Activated CD8-positive, alpha-beta memory T cell treated with anti-CD3 and anti-CD28 coated beads, Interleukin-2, amount 10 ng/mL, durations not matched to agents 7 days and 5 days (primary cell): ENCODE measurements around the gene NRP1. TPM values are rescaled to one million over a fixed set of nuclear protein-coding genes. Genes with fewer than 3 reads are reported as not detected.

ENCODE experiments used
- ATAC-seq: fragments of 150-1000 bp; cut with Tn5 transposase; one replicate; pipeline ENCODE4 v1.10.0; 2021; ENCODE audit warnings: moderate library complexity
- CTCF ChIA-PET: fragments of 350-600 bp; sonication (Branson Sonifier 250); formaldehyde crosslinking; loops from one replicate; lab custom pipeline; 2021; ENCODE audit warnings: antibody characterized with exemption; lab: Charles Lee
- DNase-seq: peaks from one replicate; pipeline ENCODE4 v3.0.0-alpha.2; 2020
- H3K27ac Mint-ChIP-seq: one replicate; pipeline ENCODE4 v1.8.0; 2021; ENCODE audit warnings: mild to moderate bottlenecking, mixed read lengths
- H3K27me3 Mint-ChIP-seq: one replicate; pipeline ENCODE4 v1.8.0; 2021; ENCODE audit warnings: mixed read lengths
- H3K36me3 Mint-ChIP-seq: one replicate; pipeline ENCODE4 v1.8.0; 2021; ENCODE audit warnings: mild to moderate bottlenecking, mixed read lengths
- H3K4me1 Mint-ChIP-seq: one replicate; pipeline ENCODE4 v1.8.0; 2021; ENCODE audit warnings: mixed read lengths
- H3K4me3 Mint-ChIP-seq: one replicate; pipeline ENCODE4 v1.8.0; 2021; ENCODE audit warnings: mild to moderate bottlenecking, moderate library complexity, mixed read lengths
- H3K9me3 Mint-ChIP-seq: one replicate; pipeline ENCODE4 v1.8.0; 2022; ENCODE audit warnings: low read depth, mixed read lengths
- total RNA-seq, 2 experiments: library from RNA; stranded (reverse); gene quantifications; one replicate each; pipeline ENCODE4 v1.2.3, GENCODE V29; 2021

The NRP1 gene
- total RNA-seq, 2 experiments from 2014 or later: 0.55 to 2.0 TPM

DNA sequence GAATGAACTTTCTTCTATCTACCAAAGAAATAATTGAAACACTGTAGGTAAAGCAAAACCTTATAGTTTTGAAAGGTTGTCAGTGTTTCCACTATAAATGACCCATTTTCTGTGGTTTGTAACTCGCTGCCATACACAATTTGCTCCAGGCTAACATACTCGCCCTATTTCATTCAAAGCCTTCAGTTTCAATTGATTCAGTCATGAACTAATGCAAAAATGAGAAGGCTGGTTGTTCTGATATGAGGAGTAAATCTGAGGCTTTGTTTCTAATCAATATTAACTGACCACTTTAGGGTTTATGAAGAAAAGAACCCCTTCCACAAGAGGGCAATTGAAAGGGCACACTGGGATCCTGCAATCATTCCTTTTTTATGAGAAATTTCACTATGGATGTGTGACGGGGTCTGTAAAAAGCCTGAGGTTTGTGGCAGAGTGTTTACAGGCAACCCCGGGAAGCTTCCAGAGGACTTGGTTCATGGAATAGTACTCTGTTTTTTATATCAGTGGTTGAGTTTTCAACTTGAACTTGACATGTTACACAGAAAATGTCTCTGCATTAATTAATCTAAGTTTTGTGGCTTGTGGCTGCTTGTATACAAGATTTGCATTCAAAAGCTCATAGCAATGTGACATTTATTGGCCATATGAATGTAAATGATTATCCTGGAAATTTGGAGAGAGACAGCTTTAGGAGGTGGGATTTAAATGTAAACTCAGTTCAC is 133.2 kb downstream of the NRP1 start:
- DNase-seq (no peak), ATAC-seq (no peak)
- Mint-ChIP-seq H3K27me3 (peaks cover 9% of the 10 kb centered on the region), H3K4me3 (no peak overlapping the region), H3K9me3 (no peaks in the 10 kb centered on the region), H3K27ac (no peak overlapping the region), H3K36me3 (no peaks in the 10 kb centered on the region), H3K4me1 (no peaks in the 10 kb centered on the region)
- CTCF ChIA-PET: no interaction called here

DNA sequence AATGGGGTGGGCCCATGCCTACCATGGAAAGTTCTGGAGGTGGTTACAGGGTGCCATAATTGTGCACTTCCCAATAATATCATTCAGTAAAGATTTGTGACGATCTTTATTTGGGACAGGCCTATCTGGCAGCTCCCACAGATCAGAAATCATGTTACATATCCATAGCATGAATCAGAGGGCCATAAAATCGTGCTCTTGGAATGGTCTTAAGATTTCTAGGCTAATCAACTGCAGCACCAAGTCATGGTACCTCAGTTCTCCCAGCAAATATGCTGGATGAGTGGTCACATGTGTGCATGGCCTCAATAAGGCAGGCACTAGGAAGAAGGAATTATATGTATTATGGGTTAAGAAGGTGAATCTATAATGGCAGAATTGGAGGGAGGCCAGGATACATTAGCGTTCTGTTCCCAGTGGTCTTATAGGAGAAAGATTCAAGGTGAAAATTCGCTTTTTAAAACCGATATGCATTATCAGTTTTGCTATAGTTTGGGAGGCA is 134.7 kb downstream of the NRP1 start:
- H3K9me3 Mint-ChIP-seq: no peaks in the 10 kb centered on the region
- H3K27me3 Mint-ChIP-seq: peaks cover 13% of the 10 kb centered on the region
- H3K4me3 Mint-ChIP-seq: no peak overlapping the region
- no peaks in the 10 kb centered on the region for H3K4me1 Mint-ChIP-seq
- CTCF ChIA-PET: no interaction called here
- H3K36me3 Mint-ChIP-seq: no peaks in the 10 kb centered on the region
- DNase-seq (no peak), ATAC-seq (no peak)
- H3K27ac Mint-ChIP-seq: no peak overlapping the region

DNA sequence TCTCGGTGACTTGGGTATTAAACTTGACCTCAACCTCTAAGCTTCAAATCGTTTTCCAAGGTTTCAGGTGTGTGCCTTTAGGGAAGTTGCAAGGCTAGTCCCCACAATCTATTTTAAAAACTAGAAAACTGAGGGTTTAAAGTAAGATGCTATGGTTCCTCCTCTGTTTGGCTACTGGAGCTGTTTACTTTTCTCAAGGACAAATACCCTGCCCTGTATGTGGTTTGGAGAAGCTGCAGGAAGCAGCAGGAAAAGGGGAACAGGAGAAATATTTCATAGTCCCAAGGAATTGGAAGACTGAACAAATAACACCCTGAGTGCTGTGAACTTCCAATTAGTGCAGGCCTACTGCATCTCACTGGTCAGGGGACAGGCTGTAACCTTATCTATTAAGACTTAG is 135.9 kb downstream of the NRP1 start:
- Mint-ChIP-seq H3K27me3 (peaks cover 17% of the 10 kb centered on the region), H3K27ac (no peak overlapping the region), H3K9me3 (no peaks in the 10 kb centered on the region), H3K4me3 (no peak overlapping the region), H3K36me3 (no peaks in the 10 kb centered on the region), H3K4me1 (no peaks in the 10 kb centered on the region)
- CTCF ChIA-PET: no interaction called here
- DNase-seq (no peak), ATAC-seq (no peak)

DNA sequence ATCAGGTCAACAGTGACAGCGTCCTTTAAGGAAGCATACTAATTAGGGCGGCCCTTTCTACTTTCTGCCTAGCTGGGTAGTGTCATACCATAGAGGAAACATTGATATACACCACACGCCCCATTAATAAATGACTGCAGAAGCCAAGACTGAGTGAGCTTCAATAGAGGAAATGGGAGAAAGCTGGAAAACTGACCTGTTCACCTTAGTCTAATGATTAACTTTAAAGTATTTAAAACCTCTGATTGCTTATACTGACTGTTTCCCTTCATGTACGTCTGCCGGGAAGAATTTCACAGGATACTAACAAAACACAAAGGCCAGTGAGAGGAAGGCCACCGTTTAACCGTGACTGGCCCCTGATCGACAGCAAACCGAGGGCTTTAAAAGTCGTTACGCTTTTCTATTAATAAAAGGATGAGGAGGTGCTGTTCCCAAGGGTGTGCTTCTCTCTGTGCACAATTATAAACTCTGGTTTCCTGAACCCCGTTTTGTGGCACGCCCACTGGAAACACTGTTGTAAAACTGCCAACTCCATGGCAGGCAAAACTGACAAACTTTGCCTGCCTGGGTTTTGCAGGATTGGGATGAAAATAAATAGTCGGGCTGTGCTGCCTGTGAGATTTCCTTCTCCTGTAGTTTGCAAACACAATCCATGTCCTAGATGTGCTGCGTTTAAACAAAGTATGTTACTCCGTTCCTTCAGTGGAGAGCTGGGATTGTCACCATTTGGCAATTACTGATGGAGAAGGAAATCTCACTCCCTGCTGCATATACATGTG is 137.6 kb downstream of the NRP1 start:
- no peak overlapping the region for H3K27ac Mint-ChIP-seq

DNA sequence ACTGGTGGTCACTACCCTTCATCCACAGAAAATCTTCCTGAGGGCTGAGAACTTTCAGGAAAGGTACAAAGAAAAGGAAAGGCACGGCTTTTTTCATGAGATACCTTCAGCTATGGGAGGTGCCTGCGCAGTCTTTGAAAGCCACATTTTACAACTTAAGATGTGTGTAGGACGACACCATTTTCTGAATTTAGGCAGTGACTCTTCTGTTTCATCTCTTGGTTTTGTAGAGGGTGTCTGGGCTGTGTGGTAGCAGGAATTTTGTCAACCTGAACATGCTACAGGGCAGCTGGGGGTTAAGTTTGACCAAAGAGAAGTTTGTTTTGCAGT is 138.1 kb downstream of the NRP1 start:
- no peaks in the 10 kb centered on the region for H3K4me1 Mint-ChIP-seq
- no peaks in the 10 kb centered on the region for H3K36me3 Mint-ChIP-seq
- H3K9me3 Mint-ChIP-seq: no peaks in the 10 kb centered on the region
- H3K27ac Mint-ChIP-seq: no peak overlapping the region
- H3K4me3 Mint-ChIP-seq: no peak overlapping the region
- ATAC-seq (no peak), DNase-seq (no peak)
- H3K27me3 Mint-ChIP-seq: peaks cover 25% of the 10 kb centered on the region
- CTCF ChIA-PET: no interaction called here

More for the DNA sequence above, 137.6 kb downstream of the NRP1 start:
- CTCF ChIA-PET: no interaction called here
- no peak for ATAC-seq
- no peak overlapping the region for H3K4me3 Mint-ChIP-seq
- peaks cover 24% of the 10 kb centered on the region for H3K27me3 Mint-ChIP-seq
- H3K9me3 Mint-ChIP-seq: no peaks in the 10 kb centered on the region
- H3K4me1 Mint-ChIP-seq: no peaks in the 10 kb centered on the region
- DNase-seq: no peak
- H3K36me3 Mint-ChIP-seq: no peaks in the 10 kb centered on the region

DNA sequence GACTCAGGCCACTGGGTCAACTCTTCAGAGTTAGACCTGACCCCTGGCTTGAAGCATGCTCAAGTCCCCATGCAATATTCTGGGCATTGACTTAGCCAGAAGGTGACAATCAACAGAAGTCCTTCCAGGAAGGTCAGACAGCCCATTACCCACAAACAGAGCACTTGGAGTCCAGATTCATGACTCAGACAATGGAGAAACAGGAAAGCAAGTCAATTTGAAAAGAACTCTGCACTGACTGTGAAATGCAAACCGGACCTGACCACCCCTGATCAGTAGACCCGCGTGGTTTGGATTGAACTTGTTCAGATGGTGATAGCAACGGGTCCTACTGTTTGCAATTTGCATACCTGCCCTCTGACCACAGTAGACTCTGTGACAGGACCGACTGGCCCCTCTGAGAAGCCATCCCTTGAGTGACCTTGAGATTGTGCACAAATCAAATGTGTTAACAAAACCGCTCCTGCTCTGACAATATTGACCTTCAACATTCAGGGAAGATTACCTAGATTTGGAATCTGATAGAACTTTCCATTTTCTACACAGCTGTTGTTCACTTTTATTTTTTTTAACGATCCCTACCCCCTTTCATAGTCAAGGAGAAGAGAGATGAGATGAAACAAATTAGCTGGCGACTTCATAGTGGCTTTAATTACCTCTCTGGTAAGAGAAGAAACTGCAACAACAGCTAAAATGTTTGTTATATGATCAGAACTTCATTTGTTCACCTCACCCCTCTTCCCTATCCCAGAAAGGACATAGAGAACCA is 138.7 kb downstream of the NRP1 start:
- no peak for DNase-seq
- no peak for ATAC-seq
- peaks cover 25% of the 10 kb centered on the region for H3K27me3 Mint-ChIP-seq
- H3K4me3 Mint-ChIP-seq: no peak overlapping the region
- H3K36me3 Mint-ChIP-seq: no peaks in the 10 kb centered on the region
- CTCF ChIA-PET: no interaction called here
- H3K9me3 Mint-ChIP-seq: no peaks in the 10 kb centered on the region
- H3K4me1 Mint-ChIP-seq: no peaks in the 10 kb centered on the region
- no peak overlapping the region for H3K27ac Mint-ChIP-seq

DNA sequence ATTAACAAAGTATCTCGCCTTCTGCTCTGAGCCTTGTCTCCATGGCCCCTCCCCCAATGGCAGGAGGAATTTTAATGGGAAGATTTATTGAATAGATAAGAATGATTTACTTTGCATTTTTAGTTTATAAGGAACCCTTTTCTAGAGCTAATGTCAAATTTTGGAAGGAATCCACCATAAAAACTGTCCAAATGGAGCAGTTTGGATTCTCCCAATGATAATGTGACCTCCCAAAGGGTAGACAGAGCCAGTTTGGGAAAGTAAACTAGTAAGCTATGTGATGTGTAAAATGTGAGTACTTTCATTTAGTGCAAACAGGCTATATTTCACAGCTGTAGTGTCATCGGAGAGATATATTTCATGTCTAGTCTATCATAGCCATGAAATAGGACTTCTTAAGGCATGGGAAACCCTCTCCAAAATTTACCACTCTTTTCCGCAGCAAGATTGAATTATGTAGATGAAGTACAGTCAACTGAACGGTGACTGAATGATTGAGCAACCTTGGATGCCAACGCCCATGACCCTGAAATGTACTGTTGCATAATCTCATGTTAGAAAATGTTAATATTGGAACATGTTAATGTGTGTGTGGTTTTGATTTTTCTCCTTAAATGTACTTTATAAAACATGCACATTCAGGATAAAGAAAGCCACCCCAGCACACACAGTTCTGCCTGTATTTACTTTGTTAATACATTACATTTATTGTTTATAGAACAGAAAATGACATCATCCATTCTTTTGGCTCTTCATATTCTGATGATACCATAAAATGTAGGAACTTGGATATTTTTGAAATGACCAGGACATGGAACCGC is 140.6 kb downstream of the NRP1 start:
- Mint-ChIP-seq H3K27me3 (peaks cover 27% of the 10 kb centered on the region), H3K4me1 (no peaks in the 10 kb centered on the region), H3K9me3 (no peaks in the 10 kb centered on the region), H3K4me3 (no peak overlapping the region), H3K36me3 (no peaks in the 10 kb centered on the region), H3K27ac (no peak overlapping the region)
- CTCF ChIA-PET: interaction anchor here (0.9 to 2.0 kb wide), 9 partner anchors 9 to 1447 kb away, joined by 3 to 7 read pairs (median 3); no protein-coding TSS in a partner anchor
- DNase-seq: no peak
- ATAC-seq: no peak

DNA sequence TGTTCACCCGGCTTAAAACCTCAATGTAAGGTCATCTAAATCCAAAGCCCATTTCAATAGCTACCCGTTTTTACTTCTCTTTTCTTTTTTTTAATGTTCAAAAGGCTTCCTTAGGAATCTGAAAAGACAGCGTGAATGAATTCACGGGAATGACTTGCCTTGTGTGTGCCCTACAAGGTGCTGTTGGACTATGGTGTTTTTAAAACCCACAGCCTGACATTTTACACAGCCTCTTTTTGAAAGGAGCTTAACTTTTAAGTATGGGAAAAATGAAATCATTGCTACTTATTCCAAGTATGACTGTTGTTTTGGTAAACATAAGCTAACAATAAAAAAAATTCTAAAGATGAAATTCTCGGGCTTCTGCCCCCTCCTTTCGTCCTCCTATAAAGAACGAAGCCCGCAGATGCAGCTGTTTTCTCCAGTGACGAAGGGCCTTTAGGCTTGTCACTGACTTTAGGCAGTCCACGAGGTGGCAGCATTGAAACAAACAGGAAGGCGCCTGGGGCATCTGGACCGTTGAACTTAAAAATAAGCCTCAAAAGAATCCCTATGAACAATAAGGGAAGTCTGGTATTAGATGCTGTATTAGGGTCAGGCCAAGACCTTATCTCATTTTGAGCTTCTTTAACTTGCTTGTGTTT is 141.3 kb downstream of the NRP1 start:
- peak; percentile 57 for ATAC-seq
- no peaks in the 10 kb centered on the region for H3K36me3 Mint-ChIP-seq
- CTCF ChIA-PET: interaction anchor here (0.6 to 2.0 kb wide), 10 partner anchors 10 to 1448 kb away, joined by 3 to 7 read pairs (median 3); no protein-coding TSS in a partner anchor
- H3K4me1 Mint-ChIP-seq: no peaks in the 10 kb centered on the region
- H3K9me3 Mint-ChIP-seq: no peaks in the 10 kb centered on the region
- no peak overlapping the region for H3K27ac Mint-ChIP-seq
- H3K4me3 Mint-ChIP-seq: no peak overlapping the region
- DNase-seq: peak; percentile 78
- peaks cover 27% of the 10 kb centered on the region for H3K27me3 Mint-ChIP-seq

DNA sequence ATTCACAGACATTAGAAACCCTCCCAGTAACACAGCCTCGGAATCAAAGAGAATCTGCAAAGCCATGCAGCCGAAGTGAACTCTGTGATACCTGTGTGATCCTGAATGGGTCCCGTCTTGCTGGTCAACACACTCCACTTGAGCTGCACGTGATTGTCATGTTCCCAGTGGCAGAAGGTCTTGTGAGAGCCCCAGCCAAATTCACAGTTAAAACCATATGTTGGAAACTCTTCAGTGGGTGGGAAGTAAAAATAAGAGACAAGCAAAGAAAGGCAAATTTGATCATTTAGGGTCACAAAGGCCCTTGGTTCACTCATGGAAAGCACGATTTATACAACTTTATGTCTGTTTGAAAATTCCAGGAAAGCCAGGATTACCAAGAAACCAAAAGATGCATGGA is 142.3 kb downstream of the NRP1 start:
- DNase-seq: no peak
- no peaks in the 10 kb centered on the region for H3K9me3 Mint-ChIP-seq
- no peaks in the 10 kb centered on the region for H3K4me1 Mint-ChIP-seq
- CTCF ChIA-PET: interaction anchor here (2.0 kb wide), 1 partner anchor 76 kb away, joined by 5 read pairs; no protein-coding TSS in a partner anchor
- no peak overlapping the region for H3K4me3 Mint-ChIP-seq
- H3K36me3 Mint-ChIP-seq: no peaks in the 10 kb centered on the region
- no peak overlapping the region for H3K27ac Mint-ChIP-seq
- H3K27me3 Mint-ChIP-seq: peaks cover 24% of the 10 kb centered on the region
- ATAC-seq: no peak

DNA sequence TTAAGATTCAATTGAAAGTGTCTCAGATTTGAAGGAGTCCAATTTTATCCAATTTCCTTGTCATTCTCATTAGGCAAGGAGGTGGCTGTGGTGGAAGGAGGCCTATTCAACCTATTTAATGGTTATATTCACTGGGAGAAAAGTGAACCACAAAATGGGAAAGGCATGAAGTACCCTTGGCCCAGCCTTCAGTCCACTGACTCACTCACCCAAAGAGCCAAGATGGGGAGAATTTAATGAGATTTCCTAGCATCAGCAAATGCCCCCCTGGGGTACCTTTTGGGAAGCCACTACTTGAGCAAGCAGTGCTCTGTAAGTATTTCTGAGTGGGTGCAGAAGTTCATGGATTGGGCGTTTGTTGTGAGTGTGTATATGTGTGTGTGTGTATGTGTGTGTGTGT is 144.1 kb downstream of the NRP1 start:
- no peaks in the 10 kb centered on the region for H3K9me3 Mint-ChIP-seq
- ATAC-seq (no peak), DNase-seq (no peak)
- no peaks in the 10 kb centered on the region for H3K4me1 Mint-ChIP-seq
- H3K4me3 Mint-ChIP-seq: no peak overlapping the region
- H3K27me3 Mint-ChIP-seq: peaks cover 19% of the 10 kb centered on the region
- no peak overlapping the region for H3K27ac Mint-ChIP-seq
- CTCF ChIA-PET: no interaction called here
- H3K36me3 Mint-ChIP-seq: no peaks in the 10 kb centered on the region

DNA sequence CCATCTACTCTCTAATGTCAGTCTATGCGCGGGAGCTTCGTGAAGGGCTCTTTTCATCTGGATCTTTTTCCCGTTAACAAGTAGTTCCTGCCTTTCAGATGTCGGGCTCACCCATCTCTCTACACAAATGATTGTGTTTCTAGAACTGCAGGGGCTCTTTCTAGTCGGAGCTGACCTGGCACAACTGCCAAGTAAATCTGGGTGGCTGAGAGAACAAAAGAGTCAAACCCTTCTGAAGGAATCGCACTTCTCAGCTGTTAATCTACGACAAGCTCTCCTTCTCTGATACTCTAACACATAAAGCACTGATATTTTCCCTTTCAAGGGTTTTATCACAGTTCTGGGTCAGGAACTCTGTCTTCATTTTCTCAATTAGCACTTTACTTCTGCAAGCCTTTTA is 144.7 kb downstream of the NRP1 start:
- H3K36me3 Mint-ChIP-seq: no peaks in the 10 kb centered on the region
- H3K4me3 Mint-ChIP-seq: no peak overlapping the region
- DNase-seq (no peak), ATAC-seq (no peak)
- CTCF ChIA-PET: no interaction called here
- no peaks in the 10 kb centered on the region for H3K4me1 Mint-ChIP-seq
- H3K9me3 Mint-ChIP-seq: no peaks in the 10 kb centered on the region
- H3K27ac Mint-ChIP-seq: no peak overlapping the region
- peaks cover 19% of the 10 kb centered on the region for H3K27me3 Mint-ChIP-seq

DNA sequence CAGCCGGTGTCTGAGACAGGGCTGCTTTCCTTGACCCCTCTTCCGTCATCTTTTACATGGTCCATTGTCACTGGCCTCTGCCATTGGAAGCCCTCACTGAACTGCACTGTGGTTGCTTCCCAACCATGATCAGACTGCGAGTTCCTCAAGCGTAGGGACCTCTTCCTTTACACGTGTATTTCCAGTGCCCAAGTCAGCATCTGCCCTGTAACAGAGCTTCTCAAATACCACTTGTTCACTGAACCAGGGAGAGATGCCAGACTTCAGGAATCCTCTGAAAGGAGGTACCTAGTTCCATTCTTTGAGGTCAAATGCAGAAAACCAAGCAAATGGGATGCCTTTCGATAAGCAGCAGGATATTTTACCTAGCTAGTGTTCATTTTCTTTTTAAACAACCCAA is 145.1 kb downstream of the NRP1 start:
- H3K36me3 Mint-ChIP-seq: no peaks in the 10 kb centered on the region
- H3K27me3 Mint-ChIP-seq: peaks cover 15% of the 10 kb centered on the region
- H3K9me3 Mint-ChIP-seq: no peaks in the 10 kb centered on the region
- H3K27ac Mint-ChIP-seq: no peak overlapping the region
- H3K4me1 Mint-ChIP-seq: no peaks in the 10 kb centered on the region
- no peak for DNase-seq
- no peak overlapping the region for H3K4me3 Mint-ChIP-seq
- CTCF ChIA-PET: no interaction called here
- no peak for ATAC-seq
